Liver (tissue), 9 donors: ENCODE data around the gene IGFBP1. TPM values are rescaled to one million over a fixed set of nuclear protein-coding genes. Genes with fewer than 3 reads are reported as not detected.

Experiments
- DNase-seq: peaks from one replicate; pipeline ENCODE4 v3.0.0-alpha.2; 2017; ENCODE audit warnings: low spot score
- H3K27ac ChIP-seq, 2 donors: one replicate each; pipeline ENCODE4 v1.7.0; 2013; ENCODE audit warnings: inconsistent platforms in 2 of 2, low read length in 2 of 2, control low read depth in 1 of 2, low read depth in 1 of 2, mild to moderate bottlenecking in 1 of 2
- H3K27me3 ChIP-seq, 4 donors: one replicate each; pipeline versions ENCODE4 v1.6.1 to v1.7.0; 2013; ENCODE audit warnings: low read length in 3 of 4, inconsistent platforms in 1 of 4, mild to moderate bottlenecking in 1 of 4, moderate library complexity in 1 of 4; ENCODE audit not compliant: control insufficient read depth in 4 of 4, insufficient read depth in 4 of 4
- H3K36me3 ChIP-seq, 4 donors: one replicate each; pipeline versions ENCODE4 v1.6.1 to v1.7.0; 2013; ENCODE audit warnings: low read length in 3 of 4, mild to moderate bottlenecking in 3 of 4, low read depth in 1 of 4, moderate library complexity in 1 of 4; ENCODE audit not compliant: control insufficient read depth in 4 of 4, insufficient read depth in 3 of 4
- H3K4me1 ChIP-seq, 4 donors: one replicate each; pipeline versions ENCODE4 v1.6.1 to v1.7.0; 2013; ENCODE audit warnings: low read length in 3 of 4, mild to moderate bottlenecking in 3 of 4, moderate library complexity in 1 of 4; ENCODE audit not compliant: control insufficient read depth in 4 of 4, insufficient read depth in 4 of 4
- H3K4me3 ChIP-seq, 3 donors: one replicate each; pipeline versions ENCODE4 v1.6.1 to v1.7.0; 2013; ENCODE audit warnings: low read length in 3 of 3, control low read depth in 1 of 3, low read depth in 1 of 3, mild to moderate bottlenecking in 1 of 3
- H3K9ac ChIP-seq, 2 donors: one replicate each; pipeline ENCODE4 v1.7.0; 2013; ENCODE audit warnings: low read length in 2 of 2, mild to moderate bottlenecking in 2 of 2, moderate library complexity in 2 of 2, control low read depth in 1 of 2, low read depth in 1 of 2
- H3K9me3 ChIP-seq, 4 donors: one replicate each; pipeline versions ENCODE4 v1.6.1 to v1.7.0; 2013; ENCODE audit warnings: low read length in 3 of 4; ENCODE audit not compliant: control insufficient read depth in 4 of 4
- ATF3 ChIP-seq: IDR thresholded peaks from 2 replicates; pipeline ENCODE4 v1.6.1; 2016; ENCODE audit warnings: antibody characterized with exemption
- CTCF ChIP-seq: fragments of 150-350 bp; IDR thresholded peaks from 2 replicates; pipeline ENCODE4 v1.5.1; 2017; ENCODE audit warnings: improper control_type of control experiment, low read depth, low read length; ENCODE audit not compliant: missing input control
- EGR1 ChIP-seq, 2 donors: IDR thresholded peaks; 2 replicates each; pipeline ENCODE4 v1.6.1; 2016 to 2018; ENCODE audit warnings: antibody characterized with exemption in 2 of 2, low read depth in 2 of 2
- FOXA1 ChIP-seq: IDR thresholded peaks from 2 replicates; pipeline ENCODE4 v1.6.1; 2016; ENCODE audit warnings: antibody characterized with exemption
- FOXA2 ChIP-seq: IDR thresholded peaks from 2 replicates; pipeline ENCODE4 v1.6.1; 2016; ENCODE audit warnings: antibody characterized with exemption
- GABPA ChIP-seq, 2 donors: IDR thresholded peaks in 1 of 2; conservative IDR thresholded peaks in 1 of 2; 2 replicates each; pipeline ENCODE4 v1.6.1; 2016; ENCODE audit warnings: antibody characterized with exemption in 2 of 2, mild to moderate bottlenecking in 1 of 2, moderate library complexity in 1 of 2
- HNF4A ChIP-seq, 2 donors: conservative IDR thresholded peaks; 2 replicates each; pipeline ENCODE4 v1.6.1; 2016; ENCODE audit warnings: antibody characterized with exemption in 2 of 2, mild to moderate bottlenecking in 2 of 2
- HNF4G ChIP-seq: IDR thresholded peaks from 2 replicates; pipeline ENCODE4 v1.6.1; 2016; ENCODE audit warnings: antibody characterized with exemption
- JUND ChIP-seq, 2 donors: IDR thresholded peaks; 2 replicates each; pipeline ENCODE4 v1.6.1; 2016; ENCODE audit warnings: antibody characterized with exemption in 2 of 2
- MAX ChIP-seq: IDR thresholded peaks from 2 replicates; pipeline ENCODE4 v1.6.1; 2016; ENCODE audit warnings: antibody characterized with exemption
- NR2F2 ChIP-seq: IDR thresholded peaks from 2 replicates; pipeline ENCODE4 v1.6.1; 2016; ENCODE audit warnings: antibody characterized with exemption
- RAD21 ChIP-seq, 2 donors: IDR thresholded peaks; 2 replicates each; pipeline ENCODE4 v1.6.1; 2016; ENCODE audit warnings: antibody characterized with exemption in 2 of 2, mild to moderate bottlenecking in 2 of 2
- REST ChIP-seq: IDR thresholded peaks from 2 replicates; pipeline ENCODE4 v1.6.1; 2016; ENCODE audit warnings: antibody characterized with exemption, mild to moderate bottlenecking
- RXRA ChIP-seq, 2 donors: IDR thresholded peaks; 2 replicates each; pipeline ENCODE4 v1.6.1; 2017 to 2018; ENCODE audit warnings: antibody characterized with exemption in 2 of 2, mild to moderate bottlenecking in 1 of 2
- SP1 ChIP-seq: IDR thresholded peaks from 2 replicates; pipeline ENCODE4 v1.6.1; 2018; ENCODE audit warnings: antibody characterized with exemption, mild to moderate bottlenecking
- TAF1 ChIP-seq: conservative IDR thresholded peaks from 2 replicates; pipeline ENCODE4 v1.6.1; 2016; ENCODE audit warnings: antibody characterized with exemption, mild to moderate bottlenecking
- YY1 ChIP-seq: IDR thresholded peaks from 2 replicates; pipeline ENCODE4 v1.6.1; 2016; ENCODE audit warnings: antibody characterized with exemption, mild to moderate bottlenecking
- ZBTB33 ChIP-seq: IDR thresholded peaks from 2 replicates; pipeline ENCODE4 v1.6.1; 2016; ENCODE audit warnings: antibody characterized with exemption
- WGBS: extraction: QIAGEN DNeasy Blood & Tissue Kit; methylation state at CpG from one replicate; pipeline ENCODE4 v1.1.7; 2013; 5-methylcytosine and 5-hydroxymethylcytosine counted together
- polyA plus RNA-seq, 2 donors: library from polyadenylated mRNA; stranded (reverse) in 1 of 2; unstranded in 1 of 2; fragments of 200-250 nt in 1 of 2; fragments of >200 nt in 1 of 2; fragmentation: Nextera tagmentation in 1 of 2; extraction: Ambion mirVana in 1 of 2; gene quantifications; one replicate each; pipeline versions ENCODE4 v1.2.1 to v1.2.3, GENCODE V29; 2013 to 2015
- total RNA-seq, 2 donors: library from RNA; depleted of rRNA; stranded (reverse); fragments of >200 nt; gene quantifications; one replicate each; pipeline ENCODE4 v1.2.3, GENCODE V29; 2014
- donor health status: healthy.
- donor health status: healthy.
- donor health status: healthy.
- donor health status: healthy.
- donor health status: healthy.

The IGFBP1 gene
- total and polyA plus RNA-seq, 4 donors = 3.5 to 234 (median 63.6) TPM

- no peak overlapping the region for H3K27ac ChIP-seq
- no peaks in the 10 kb centered on the region for H3K4me1 ChIP-seq
- H3K9ac ChIP-seq = no peak overlapping the region
- 80% methylated on average over 4 of the region's 4 CpGs for WGBS
- H3K9me3 ChIP-seq = peaks cover 0 to 3% (median 0%) of the 10 kb centered on the region in 4 donors
- no peaks in the 10 kb centered on the region for H3K27me3 ChIP-seq
- DNase-seq = no peak
- TF ChIP-seq ZBTB33 = no peak
- no peak for TF ChIP-seq REST
- TF ChIP-seq RAD21 (IDR thresholded peaks at IDR 0.05) = no peak
- TF ChIP-seq FOXA2 = no peak
- no peak for TF ChIP-seq RXRA (IDR thresholded peaks at IDR 0.05)
- TF ChIP-seq HNF4A (conservative IDR thresholded peaks at IDR 0.05) = no peak
- TF ChIP-seq JUND (IDR thresholded peaks at IDR 0.05) = no peak
- TF ChIP-seq EGR1 (IDR thresholded peaks at IDR 0.05; ENCODE audit: low read depth in 2 of 2) = no peak
- no peak for TF ChIP-seq TAF1
- TF ChIP-seq CTCF = no peak
- TF ChIP-seq GABPA (IDR thresholded peaks at IDR 0.05 in 1 of 2, conservative IDR thresholded peaks at IDR 0.05 in 1 of 2) = no peak
- no peak for TF ChIP-seq SP1
- TF ChIP-seq YY1 = no peak
- no peak for TF ChIP-seq MAX
- no peak for TF ChIP-seq FOXA1
- no peak for TF ChIP-seq NR2F2
- no peak for TF ChIP-seq HNF4G
- no peak for TF ChIP-seq ATF3
- H3K36me3 ChIP-seq = no peaks in the 10 kb centered on the region
- no peak overlapping the region for H3K4me3 ChIP-seq
These were observed 18.9 kb upstream of the IGFBP1 start for GRCh38 chr7:45869426-45869825.
